Activated naive CD4-positive, alpha-beta T cell treated with anti-CD3 and anti-CD28 coated beads, Interleukin-2, amount 50 U/mL, for 24 hours (primary cell): ENCODE results near the gene INSC.

Experiments used
- H3K27ac Mint-ChIP-seq: one replicate; pipeline ENCODE4 v1.8.0; 2021; ENCODE audit warnings: mild to moderate bottlenecking, mixed read lengths
- H3K27me3 Mint-ChIP-seq: one replicate; pipeline ENCODE4 v1.8.0; 2021; ENCODE audit warnings: mixed read lengths
- H3K36me3 Mint-ChIP-seq: one replicate; pipeline ENCODE4 v1.8.0; 2021; ENCODE audit warnings: mixed read lengths
- H3K4me1 Mint-ChIP-seq: one replicate; pipeline ENCODE4 v1.8.0; 2021; ENCODE audit warnings: mixed read lengths
- H3K4me3 Mint-ChIP-seq: one replicate; pipeline ENCODE4 v1.8.0; 2021; ENCODE audit warnings: mild to moderate bottlenecking, mixed read lengths
- H3K9me3 Mint-ChIP-seq: one replicate; pipeline ENCODE4 v1.8.0; 2021; ENCODE audit warnings: mixed read lengths

The INSC gene

GRCh38 chr11:15293975-15294620, 179.4 kb downstream of the INSC start:
- no peaks in the 10 kb centered on the region for H3K9me3 Mint-ChIP-seq
- no peaks in the 10 kb centered on the region for H3K4me1 Mint-ChIP-seq
- peaks cover 5% of the 10 kb centered on the region for H3K27me3 Mint-ChIP-seq
- H3K27ac Mint-ChIP-seq = no peak overlapping the region
- no peak overlapping the region for H3K4me3 Mint-ChIP-seq
- H3K36me3 Mint-ChIP-seq = no peaks in the 10 kb centered on the region

DNA sequence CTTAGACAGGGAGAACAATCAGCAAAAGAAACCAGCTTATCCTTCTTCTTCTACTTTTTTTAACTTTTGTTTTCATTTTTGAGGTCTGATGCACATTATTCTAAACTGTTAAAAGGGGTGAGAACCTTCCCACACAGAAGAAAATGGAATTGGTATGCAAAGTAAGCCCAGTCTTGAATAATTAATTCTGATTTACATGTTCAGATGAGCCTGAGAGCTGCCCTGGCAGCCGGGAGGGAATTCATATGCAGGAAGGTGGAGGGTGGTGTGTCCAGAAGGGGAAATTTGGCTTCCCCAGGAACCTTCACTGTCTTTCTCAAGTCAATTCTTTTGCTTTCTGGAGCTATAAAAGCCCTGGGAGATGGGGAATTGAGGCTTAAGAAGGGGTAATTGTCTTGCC, 181.0 kb downstream of the INSC start:
- no peak overlapping the region for H3K4me3 Mint-ChIP-seq
- no peaks in the 10 kb centered on the region for H3K9me3 Mint-ChIP-seq
- H3K4me1 Mint-ChIP-seq = no peaks in the 10 kb centered on the region
- peaks cover 4% of the 10 kb centered on the region for H3K27me3 Mint-ChIP-seq
- no peak overlapping the region for H3K27ac Mint-ChIP-seq
- no peaks in the 10 kb centered on the region for H3K36me3 Mint-ChIP-seq
